Activated CD8-positive, alpha-beta memory T cell treated with anti-CD3 and anti-CD28 coated beads for 48 hours (primary cell): Measurements from ENCODE around the gene PPOX.

Source experiments
- DNase-seq, 3 experiments: peaks; one replicate each; pipeline ENCODE4 v3.0.0-alpha.2; 2020; ENCODE audit warnings: low read depth in 2 of 3, low spot score in 2 of 3

Gene PPOX

DNA sequence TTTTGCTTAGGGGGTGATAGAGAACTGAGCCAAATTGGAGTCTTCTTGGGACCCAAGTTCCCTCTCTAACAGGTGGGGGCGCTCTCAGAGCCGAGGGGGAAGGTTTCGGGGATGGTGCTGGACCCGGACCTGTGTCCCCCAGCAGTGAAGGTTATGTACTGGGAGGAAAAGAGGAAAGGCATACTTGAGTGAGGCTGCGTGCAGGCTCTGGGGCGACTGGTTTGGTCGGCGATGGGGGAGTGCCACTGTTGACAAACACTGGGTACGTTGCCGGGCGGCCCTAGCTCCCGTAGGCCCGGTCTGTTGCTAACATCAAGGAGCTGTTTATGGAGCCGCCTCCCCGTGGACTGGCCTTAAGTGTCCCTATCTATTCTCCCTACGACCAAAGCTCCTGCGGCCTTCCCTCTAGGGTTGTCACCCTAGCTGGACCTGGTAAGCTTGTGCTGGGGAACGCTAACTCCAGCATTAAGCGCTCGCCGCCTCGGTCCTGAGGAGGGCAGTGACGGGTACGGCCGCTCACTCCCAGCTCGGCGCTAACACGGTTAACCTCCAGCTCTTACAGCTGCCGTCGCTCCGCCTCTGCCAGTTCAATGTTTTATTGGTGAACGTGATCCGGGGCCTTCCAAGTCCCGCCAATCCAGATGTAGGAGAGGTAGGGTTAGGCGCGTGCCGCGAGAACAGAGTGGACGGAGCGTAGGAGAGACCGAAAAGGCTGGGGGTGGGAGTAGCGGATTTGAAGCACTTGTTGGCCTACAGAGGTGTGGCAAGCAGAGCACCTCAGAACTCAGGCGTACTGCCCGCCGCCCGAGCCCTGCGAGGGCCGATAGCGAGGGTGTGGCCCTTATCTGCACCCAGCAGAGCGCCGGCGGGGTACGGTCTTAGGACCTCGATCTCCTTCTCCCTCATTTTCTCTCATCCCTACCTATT lies at the start of gene PPOX:
PPOX (plus strand) TSS at position 685 of the 927 bp plus-strand sequence. CDS start 422 bp downstream, outside the sequence.
- peak; percentile 77 to 82 (median 78) for DNase-seq

GRCh38 chr1:161117759-161118581 lies 48.3 kb upstream of the PPOX start, which contains the start of the genes NIT1 and PFDN2:
Gene NIT1 (plus strand): TSS chr1:161118105. CDS start chr1:161118177, 72 bp downstream.
Gene PFDN2 (minus strand): TSS chr1:161118037. CDS start chr1:161118026, 11 bp downstream.
- peak; percentile 74 to 78 (median 78) for DNase-seq

DNA sequence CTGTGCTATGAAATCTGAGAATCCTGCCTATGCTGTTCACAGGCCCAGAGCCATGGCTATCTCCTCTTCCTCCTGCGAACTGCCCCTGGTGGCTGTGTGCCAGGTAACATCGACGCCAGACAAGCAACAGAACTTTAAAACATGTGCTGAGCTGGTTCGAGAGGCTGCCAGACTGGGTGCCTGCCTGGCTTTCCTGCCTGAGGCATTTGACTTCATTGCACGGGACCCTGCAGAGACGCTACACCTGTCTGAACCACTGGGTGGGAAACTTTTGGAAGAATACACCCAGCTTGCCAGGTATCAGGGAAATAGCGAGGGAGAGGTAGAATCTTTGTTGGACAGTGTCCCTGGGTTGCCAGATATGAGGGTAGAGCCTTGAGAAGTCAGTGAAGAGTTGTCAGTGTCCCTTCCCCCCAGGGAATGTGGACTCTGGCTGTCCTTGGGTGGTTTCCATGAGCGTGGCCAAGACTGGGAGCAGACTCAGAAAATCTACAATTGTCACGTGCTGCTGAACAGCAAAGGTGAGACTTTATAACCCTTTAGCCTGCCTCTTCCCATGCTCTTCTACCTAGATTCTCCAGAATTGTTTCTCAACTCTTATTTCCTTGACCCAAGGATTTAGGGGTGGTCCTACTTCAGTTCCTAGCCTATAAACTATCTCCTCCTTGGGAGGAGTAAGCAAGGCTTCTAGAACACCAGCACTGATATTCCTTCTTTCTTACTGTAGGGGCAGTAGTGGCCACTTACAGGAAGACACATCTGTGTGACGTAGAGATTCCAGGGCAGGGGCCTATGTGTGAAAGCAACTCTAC lies 46.9 kb upstream of the PPOX start:
- DNase-seq = no peak

DNA sequence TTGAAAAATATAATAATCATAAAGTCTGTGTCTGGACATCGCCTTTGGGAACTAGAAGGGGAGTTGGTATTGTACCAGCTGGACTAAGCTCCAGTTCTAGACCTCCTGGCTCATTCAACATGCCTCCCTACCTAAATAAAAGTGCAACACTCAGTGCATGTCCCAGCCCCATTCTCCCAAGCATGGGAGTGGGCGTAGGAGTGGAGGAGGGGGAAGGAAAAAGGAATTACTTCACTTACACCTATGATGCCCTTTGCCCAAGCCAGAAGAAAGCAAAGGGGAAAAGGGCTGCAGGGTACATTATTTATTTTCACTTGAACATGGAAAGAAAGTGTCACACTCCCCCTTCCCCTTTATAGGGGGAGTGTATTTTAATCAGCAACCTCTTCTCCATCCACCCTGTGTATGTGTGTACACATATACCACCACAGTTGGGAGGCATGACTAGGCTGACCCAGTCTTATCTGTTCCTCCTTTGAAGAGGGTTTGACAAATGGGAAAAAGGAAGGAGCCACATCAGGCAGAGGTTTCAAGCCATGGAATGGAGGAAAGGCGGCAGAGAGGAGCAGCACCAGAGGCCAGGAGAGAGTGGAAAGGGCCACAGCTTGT lies 45.1 kb upstream of the PPOX start:
- DNase-seq = no peak

- no peak for DNase-seq
Measured at GRCh38 chr1:161121834-161122233, 44.4 kb upstream of the PPOX start.

GRCh38 chr1:161122967-161123366 lies 43.3 kb upstream of the PPOX start:
- no peak for DNase-seq

- no peak for DNase-seq
Measured at GRCh38 chr1:161127649-161128048, 38.6 kb upstream of the PPOX start.

DNA sequence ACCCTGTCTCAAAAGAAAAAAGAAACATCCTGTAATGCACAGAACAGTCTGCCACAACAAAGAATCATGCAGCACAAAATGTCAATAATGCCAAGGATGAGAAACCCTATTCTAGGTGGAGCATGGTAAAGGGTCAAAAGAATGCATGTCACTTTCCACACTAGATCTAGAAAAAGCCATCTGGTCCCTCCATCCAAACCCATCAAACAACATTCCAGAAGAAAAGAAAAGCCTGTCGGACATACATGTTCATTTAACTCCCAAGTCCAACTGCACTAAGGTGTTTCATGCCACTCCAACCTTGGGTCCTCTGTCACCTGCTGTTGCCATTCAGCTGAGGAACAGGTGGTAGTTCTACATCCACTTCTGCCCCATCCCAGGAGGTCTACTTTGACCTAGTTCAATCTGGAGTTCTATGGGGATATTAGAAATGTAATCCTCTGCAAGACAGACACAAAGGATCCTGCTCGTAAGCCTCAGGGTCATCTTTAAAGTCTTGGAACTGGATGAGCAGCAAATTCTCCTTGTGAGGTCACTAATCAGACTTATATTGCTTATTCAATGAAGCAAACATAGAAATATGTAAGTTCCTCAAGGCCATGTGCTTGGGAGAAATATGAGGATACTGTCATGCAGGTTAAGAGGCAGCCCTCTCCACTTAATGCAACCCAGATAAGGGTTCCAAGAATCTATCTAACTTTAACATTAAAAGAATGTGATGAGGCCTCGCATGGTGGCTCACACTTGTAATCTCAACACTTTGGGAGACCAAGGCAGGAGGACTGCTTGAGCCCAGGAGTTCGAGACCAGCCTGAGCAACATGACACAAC lies 37.4 kb upstream of the PPOX start:
- no peak for DNase-seq

GRCh38 chr1:161130266-161130665 lies 36.0 kb upstream of the PPOX start:
- no peak for DNase-seq

- no peak for DNase-seq
Measured at GRCh38 chr1:161131523-161132409, 34.5 kb upstream of the PPOX start.

DNA sequence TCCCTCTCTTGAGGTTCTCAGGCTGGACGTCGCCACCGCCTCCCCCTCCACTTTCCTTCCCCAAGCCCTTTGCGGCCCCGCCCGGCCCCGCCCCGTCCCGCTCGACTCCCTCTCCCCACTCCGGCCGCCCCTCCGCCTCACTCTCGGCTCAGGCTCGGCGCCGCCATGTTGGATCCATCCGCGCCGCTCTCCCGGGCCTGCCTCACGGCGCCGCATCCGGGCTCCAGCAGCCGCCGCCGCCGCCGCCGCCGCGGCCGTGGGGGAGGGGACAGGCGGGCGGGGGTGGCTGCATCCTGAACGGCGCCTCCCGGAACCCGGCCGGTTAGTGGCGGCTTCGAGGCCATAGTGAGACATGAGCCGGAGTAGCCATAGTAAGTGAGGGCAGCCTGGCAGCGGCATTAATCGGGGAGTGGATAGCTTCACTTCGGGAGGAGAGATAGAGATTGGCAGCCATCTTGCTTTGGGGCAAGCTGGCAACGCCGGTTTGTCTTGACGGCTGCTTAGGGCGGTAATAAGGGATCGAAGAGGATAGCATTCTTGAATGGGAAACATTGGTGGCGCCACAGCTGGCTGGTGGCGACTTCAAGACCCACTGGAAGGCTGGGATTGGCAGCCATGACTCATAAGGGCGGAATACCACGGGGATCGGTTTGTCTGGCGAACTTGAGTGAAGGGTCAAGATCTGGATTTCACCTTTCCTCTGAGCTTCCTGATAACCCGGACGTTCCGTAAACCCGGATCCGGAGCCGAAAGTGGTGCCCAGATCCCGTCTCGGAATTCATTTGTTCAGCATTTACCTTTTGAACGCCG lies 33.6 kb upstream of the PPOX start, which contains the start of gene DEDD:
DEDD (minus strand) TSS at position 258 of the 810 bp plus-strand sequence. CDS start 8,205 bp downstream, outside the sequence.
- DNase-seq = peak; percentile 68 to 79 (median 69)

DNA sequence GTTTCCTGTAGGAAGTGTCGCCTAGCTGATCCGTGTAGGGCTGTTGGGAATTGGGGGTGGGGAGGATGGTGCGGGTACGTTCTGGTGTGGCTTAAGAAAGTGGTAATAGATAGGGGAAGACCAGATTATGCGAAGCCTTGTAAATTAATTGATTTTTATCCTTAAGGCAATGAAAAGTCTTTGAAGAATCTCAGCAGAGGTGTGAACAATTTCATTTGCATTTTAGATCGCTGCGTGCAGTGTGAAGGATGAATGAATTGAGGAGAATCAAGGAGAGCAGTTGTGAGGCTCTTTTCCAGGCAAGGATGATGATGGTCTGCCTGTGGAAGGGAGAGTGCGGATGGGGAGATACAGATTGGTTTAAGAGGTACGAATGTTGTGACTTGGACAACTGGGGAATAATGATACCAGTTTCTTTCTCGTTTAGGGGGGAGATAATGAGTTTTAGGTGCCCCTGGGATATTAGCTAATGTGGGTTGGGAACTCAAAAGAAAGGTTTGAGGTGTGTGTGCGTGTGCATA lies 32.9 kb upstream of the PPOX start:
- DNase-seq = no peak

DNA sequence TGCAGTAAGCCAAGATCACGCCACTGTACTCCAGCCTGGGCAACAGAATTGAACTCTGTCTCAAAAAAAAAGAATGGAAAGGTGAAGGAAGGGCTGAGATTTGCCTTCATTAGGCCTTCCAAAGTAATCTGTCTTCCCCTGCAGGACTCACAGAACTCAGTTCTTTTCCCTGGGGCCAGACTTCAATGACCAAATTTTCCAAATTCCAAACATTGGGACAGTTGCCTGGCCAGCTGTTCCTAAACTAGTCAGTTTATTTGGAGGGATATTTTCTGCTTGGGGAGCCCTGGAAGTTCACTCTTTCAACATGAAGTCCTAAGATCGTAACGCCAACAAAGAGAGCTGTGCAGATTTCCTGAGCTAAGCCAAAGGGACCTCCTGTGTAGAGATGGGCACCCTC lies 28.3 kb upstream of the PPOX start:
- no peak for DNase-seq

- no peak for DNase-seq
Measured at GRCh38 chr1:161138431-161138830, 27.8 kb upstream of the PPOX start.

- no peak for DNase-seq
Measured at GRCh38 chr1:161139766-161140165, 26.5 kb upstream of the PPOX start.

GRCh38 chr1:161140755-161141400 lies 25.3 kb upstream of the PPOX start:
- DNase-seq = no peak

- DNase-seq = no peak
Measured at GRCh38 chr1:161145832-161146231, 20.4 kb upstream of the PPOX start.
